GM12878 (cell line): ENCODE results near the gene CEP126.

Experiments used
- EP300 ChIP-seq, 2 experiments: fragments of 150-350 bp in 1 of 2; IDR thresholded peaks; 2 replicates each; pipeline ENCODE4 v1.6.1; 2011 to 2012; ENCODE audit warnings: low read depth in 2 of 2, low read length in 2 of 2, borderline replicate concordance in 1 of 2, improper control_type of control experiment in 1 of 2, inconsistent platforms in 1 of 2; ENCODE audit not compliant: control insufficient read depth in 1 of 2
- ETV6 ChIP-seq, 2 experiments: fragments of 450-650 bp in 1 of 2; IDR thresholded peaks in 1 of 2; conservative IDR thresholded peaks in 1 of 2; 2 replicates each; pipeline ENCODE4 v1.6.1; 2014; ENCODE audit warnings: antibody characterized with exemption in 1 of 2, borderline replicate concordance in 1 of 2, low read depth in 1 of 2, mild to moderate bottlenecking in 1 of 2, moderate library complexity in 1 of 2
- JUND ChIP-seq: IDR thresholded peaks from 2 replicates; pipeline ENCODE4 v1.6.1; 2012; ENCODE audit warnings: low read depth, mild to moderate bottlenecking, low read length, improper control_type of control experiment, moderate library complexity
- POU2F2 ChIP-seq: IDR thresholded peaks from 3 replicates; pipeline ENCODE4 v1.6.1; 2011; ENCODE audit warnings: low read depth, mild to moderate bottlenecking, low read length, borderline replicate concordance
- TF ChIP-seq, protein P1 (sequence below): fragments of 450-650 bp; IDR thresholded peaks from 2 replicates; pipeline ENCODE4 v1.6.1; 2016; ENCODE audit warnings: mild to moderate bottlenecking, moderate library complexity, borderline replicate concordance

- TF ChIP-seq, protein P1, sequence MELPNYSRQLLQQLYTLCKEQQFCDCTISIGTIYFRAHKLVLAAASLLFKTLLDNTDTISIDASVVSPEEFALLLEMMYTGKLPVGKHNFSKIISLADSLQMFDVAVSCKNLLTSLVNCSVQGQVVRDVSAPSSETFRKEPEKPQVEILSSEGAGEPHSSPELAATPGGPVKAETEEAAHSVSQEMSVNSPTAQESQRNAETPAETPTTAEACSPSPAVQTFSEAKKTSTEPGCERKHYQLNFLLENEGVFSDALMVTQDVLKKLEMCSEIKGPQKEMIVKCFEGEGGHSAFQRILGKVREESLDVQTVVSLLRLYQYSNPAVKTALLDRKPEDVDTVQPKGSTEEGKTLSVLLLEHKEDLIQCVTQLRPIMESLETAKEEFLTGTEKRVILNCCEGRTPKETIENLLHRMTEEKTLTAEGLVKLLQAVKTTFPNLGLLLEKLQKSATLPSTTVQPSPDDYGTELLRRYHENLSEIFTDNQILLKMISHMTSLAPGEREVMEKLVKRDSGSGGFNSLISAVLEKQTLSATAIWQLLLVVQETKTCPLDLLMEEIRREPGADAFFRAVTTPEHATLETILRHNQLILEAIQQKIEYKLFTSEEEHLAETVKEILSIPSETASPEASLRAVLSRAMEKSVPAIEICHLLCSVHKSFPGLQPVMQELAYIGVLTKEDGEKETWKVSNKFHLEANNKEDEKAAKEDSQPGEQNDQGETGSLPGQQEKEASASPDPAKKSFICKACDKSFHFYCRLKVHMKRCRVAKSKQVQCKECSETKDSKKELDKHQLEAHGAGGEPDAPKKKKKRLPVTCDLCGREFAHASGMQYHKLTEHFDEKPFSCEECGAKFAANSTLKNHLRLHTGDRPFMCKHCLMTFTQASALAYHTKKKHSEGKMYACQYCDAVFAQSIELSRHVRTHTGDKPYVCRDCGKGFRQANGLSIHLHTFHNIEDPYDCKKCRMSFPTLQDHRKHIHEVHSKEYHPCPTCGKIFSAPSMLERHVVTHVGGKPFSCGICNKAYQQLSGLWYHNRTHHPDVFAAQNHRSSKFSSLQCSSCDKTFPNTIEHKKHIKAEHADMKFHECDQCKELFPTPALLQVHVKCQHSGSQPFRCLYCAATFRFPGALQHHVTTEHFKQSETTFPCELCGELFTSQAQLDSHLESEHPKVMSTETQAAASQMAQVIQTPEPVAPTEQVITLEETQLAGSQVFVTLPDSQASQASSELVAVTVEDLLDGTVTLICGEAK: no peak
- TF ChIP-seq POU2F2: no peak
- TF ChIP-seq ETV6 (conservative IDR thresholded peaks at IDR 0.05 in 1 of 2, IDR thresholded peaks at IDR 0.05 in 1 of 2; ENCODE audit: borderline replicate concordance in 1 of 2, low read depth in 1 of 2): no peak
- TF ChIP-seq JUND: no peak
- TF ChIP-seq EP300 (IDR thresholded peaks at IDR 0.05; ENCODE audit: borderline replicate concordance in 1 of 2, control insufficient read depth in 1 of 2, low read depth in 2 of 2, low read length in 2 of 2): no peak
These were observed 2.0 kb upstream of the CEP126 start for GRCh38 chr11:101912823-101913284.
